ENCODE results near the gene SPDYE1.
"Not testable (repeated sequence)": the region's sequence is repeated elsewhere in the genome, so short reads cannot be mapped to it uniquely, and the experiment has no call there.

DNA sequence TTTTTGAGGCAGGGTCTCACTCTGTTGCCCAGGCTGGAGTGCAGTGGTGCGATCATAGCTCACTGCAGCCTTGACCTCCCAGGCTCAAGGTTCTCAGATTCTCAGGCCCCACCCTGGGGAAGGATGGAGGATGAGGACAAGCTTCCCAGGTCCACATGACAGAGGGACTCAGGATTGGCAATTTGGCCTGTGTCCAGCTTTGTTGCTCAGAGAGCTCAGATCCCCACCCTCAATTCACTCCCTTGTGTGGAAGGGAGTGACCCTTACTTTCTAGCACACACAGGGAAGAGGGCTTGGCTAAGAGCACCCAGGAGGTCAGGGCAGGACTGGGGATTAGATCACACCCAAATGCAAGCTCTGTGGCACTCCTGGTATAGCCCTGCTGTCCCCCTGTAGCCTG, 6.9 kb upstream of the SPDYE1 start:
- TF ChIP-seq, protein P1, sequence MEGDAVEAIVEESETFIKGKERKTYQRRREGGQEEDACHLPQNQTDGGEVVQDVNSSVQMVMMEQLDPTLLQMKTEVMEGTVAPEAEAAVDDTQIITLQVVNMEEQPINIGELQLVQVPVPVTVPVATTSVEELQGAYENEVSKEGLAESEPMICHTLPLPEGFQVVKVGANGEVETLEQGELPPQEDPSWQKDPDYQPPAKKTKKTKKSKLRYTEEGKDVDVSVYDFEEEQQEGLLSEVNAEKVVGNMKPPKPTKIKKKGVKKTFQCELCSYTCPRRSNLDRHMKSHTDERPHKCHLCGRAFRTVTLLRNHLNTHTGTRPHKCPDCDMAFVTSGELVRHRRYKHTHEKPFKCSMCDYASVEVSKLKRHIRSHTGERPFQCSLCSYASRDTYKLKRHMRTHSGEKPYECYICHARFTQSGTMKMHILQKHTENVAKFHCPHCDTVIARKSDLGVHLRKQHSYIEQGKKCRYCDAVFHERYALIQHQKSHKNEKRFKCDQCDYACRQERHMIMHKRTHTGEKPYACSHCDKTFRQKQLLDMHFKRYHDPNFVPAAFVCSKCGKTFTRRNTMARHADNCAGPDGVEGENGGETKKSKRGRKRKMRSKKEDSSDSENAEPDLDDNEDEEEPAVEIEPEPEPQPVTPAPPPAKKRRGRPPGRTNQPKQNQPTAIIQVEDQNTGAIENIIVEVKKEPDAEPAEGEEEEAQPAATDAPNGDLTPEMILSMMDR (IDR thresholded peaks at IDR 0.05): not testable (repeated sequence)
- TF ChIP-seq POLR2A, POLR2AphosphoS5, EP300 (IDR thresholded peaks at IDR 0.05): not testable (repeated sequence)

Data from upper lobe of left lung (tissue), 4 donors.